Activated T-helper 1 cell treated with Interleukin-2 at 50 U/mL for 16 hours (primary cell): ENCODE results near the gene FER1L5.

Experiments used
- DNase-seq: peaks from one replicate; pipeline ENCODE4 v3.0.0-alpha.2; 2020; ENCODE audit warnings: low read depth

The FER1L5 gene

GRCh38 chr2:96751800-96752199, 109.2 kb downstream of the FER1L5 start:
- no peak for DNase-seq

- DNase-seq: no peak
These were observed 111.2 kb downstream of the FER1L5 start for GRCh38 chr2:96753661-96754282.

GRCh38 chr2:96754317-96754716, 111.8 kb downstream of the FER1L5 start:
- no peak for DNase-seq
